Cortex of kidney (tissue), 1 donor: ENCODE results near the gene SYCP3.

Experiments used
- DNase-seq: peaks from one replicate; lab custom pipeline; 2025; lab: John Stamatoyannopoulos, UW

The SYCP3 gene

GRCh38 chr12:101680240-101680639, 59.0 kb downstream of the SYCP3 start:
- no peak for DNase-seq
